Activated CD8-positive, alpha-beta T cell treated with anti-CD3 and anti-CD28 coated beads for 36 hours (primary cell): ENCODE results near the gene LRFN5. TPM values are rescaled to one million over a fixed set of nuclear protein-coding genes. Genes with fewer than 3 reads are reported as not detected.

Source experiments
- ATAC-seq: fragments of 200-7000 bp; cut with Tn5 transposase; one replicate; pipeline ENCODE4 v1.10.0; 2021; ENCODE audit warnings: mild to moderate bottlenecking, moderate library complexity
- CTCF ChIA-PET: fragments of 350-600 bp; sonication (Branson Sonifier 250); formaldehyde crosslinking; loops from one replicate; lab custom pipeline; 2021; ENCODE audit warnings: antibody characterized with exemption; lab: Charles Lee
- POLR2A ChIA-PET: fragments of 350-600 bp; sonication (Branson Sonifier 250); formaldehyde crosslinking; loops from one replicate; lab custom pipeline; 2021; ENCODE audit warnings: antibody characterized with exemption; lab: Charles Lee
- DNase-seq: peaks from one replicate; pipeline ENCODE4 v3.0.0-alpha.2; 2020
- H3K27ac Mint-ChIP-seq: one replicate; pipeline ENCODE4 v1.8.0; 2021; ENCODE audit warnings: mild to moderate bottlenecking, mixed read lengths
- H3K27me3 Mint-ChIP-seq: one replicate; pipeline ENCODE4 v1.8.0; 2021; ENCODE audit warnings: mixed read lengths
- H3K36me3 Mint-ChIP-seq: one replicate; pipeline ENCODE4 v1.8.0; 2021; ENCODE audit warnings: low read depth, mixed read lengths
- H3K4me1 Mint-ChIP-seq: one replicate; pipeline ENCODE4 v1.8.0; 2021; ENCODE audit warnings: low read depth, mixed read lengths
- H3K4me3 Mint-ChIP-seq: one replicate; pipeline ENCODE4 v1.8.0; 2021; ENCODE audit warnings: mild to moderate bottlenecking, moderate library complexity, mixed read lengths
- H3K9me3 Mint-ChIP-seq: one replicate; pipeline ENCODE4 v1.8.0; 2021; ENCODE audit warnings: mixed read lengths
- intact Hi-C: fragments of 100-400 bp; cut with micrococcal nuclease; formaldehyde crosslinking; loops from one replicate; pipeline ENCODE4 v1.10.0; 2022
- total RNA-seq, 2 experiments: library from RNA; stranded (reverse); gene quantifications; one replicate each; pipeline ENCODE4 v1.2.3, GENCODE V29; 2021
- TF ChIP-seq, protein P1 (sequence below): fragments of 200-600 bp; IDR thresholded peaks from one replicate; pipeline ENCODE4 v1.8.0; 2022; ENCODE audit warnings: antibody characterized with exemption, mild to moderate bottlenecking

Gene LRFN5
- total RNA-seq, 2 experiments from 2014 or later: not detected

DNA sequence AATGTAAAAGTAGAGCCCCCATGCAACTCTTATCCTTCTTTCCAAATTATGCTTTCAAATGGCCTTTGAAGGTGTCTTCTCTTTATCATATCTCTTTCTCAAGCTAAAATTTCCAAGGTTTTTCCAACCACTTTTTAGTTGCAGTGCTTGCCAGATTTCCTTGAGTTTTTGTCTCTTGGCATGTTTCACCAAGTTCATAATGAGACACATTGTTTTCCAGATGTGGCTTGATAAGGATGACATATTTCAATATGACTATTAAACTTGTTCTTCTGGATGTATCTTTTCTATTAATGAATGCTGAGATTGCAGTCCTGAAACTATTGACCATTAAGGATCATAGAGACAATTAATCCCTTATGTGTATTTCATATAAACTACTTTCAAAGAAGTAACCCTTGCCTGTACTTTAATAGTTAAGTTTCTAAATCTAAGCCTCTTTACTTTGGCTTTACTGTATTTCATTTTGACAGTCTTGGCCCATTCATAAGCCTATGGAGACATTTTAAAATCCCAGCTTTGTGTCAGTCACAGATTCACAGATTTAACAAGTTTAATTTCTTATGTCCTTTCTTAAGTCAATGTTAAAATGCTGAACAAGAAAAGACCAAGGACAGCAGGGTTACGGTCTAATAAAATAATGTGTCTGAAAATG is 151.5 kb downstream of the LRFN5 start:
- Mint-ChIP-seq H3K27me3 (no peaks in the 10 kb centered on the region), H3K4me1 (no peaks in the 10 kb centered on the region), H3K36me3 (no peaks in the 10 kb centered on the region), H3K27ac (no peak overlapping the region), H3K4me3 (no peak overlapping the region), H3K9me3 (no peaks in the 10 kb centered on the region)
- TF ChIP-seq, protein P1, sequence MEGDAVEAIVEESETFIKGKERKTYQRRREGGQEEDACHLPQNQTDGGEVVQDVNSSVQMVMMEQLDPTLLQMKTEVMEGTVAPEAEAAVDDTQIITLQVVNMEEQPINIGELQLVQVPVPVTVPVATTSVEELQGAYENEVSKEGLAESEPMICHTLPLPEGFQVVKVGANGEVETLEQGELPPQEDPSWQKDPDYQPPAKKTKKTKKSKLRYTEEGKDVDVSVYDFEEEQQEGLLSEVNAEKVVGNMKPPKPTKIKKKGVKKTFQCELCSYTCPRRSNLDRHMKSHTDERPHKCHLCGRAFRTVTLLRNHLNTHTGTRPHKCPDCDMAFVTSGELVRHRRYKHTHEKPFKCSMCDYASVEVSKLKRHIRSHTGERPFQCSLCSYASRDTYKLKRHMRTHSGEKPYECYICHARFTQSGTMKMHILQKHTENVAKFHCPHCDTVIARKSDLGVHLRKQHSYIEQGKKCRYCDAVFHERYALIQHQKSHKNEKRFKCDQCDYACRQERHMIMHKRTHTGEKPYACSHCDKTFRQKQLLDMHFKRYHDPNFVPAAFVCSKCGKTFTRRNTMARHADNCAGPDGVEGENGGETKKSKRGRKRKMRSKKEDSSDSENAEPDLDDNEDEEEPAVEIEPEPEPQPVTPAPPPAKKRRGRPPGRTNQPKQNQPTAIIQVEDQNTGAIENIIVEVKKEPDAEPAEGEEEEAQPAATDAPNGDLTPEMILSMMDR: no peak
- intact Hi-C loops: no loop called here
- ATAC-seq (no peak), DNase-seq (no peak)
- ChIA-PET POLR2A (no interaction called here), CTCF (no interaction called here)

DNA sequence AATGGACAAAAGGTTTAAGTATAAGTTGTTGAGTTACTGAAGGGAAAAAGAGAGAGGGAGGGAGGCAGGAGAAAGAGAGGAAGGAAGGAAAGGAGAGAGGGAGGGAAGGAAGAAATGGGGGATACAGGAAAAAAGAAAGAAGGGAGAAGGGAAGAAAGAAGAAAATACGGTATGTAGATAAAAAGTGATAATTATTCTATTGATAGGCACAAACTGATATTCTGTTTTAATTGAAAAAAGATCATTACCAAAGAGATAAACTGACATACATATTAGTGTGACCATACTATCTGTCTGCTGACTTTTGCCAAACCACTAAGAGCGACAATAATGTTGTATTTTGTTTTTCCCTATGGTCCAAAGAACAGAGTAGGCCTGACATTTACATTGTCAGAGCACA is 154.5 kb downstream of the LRFN5 start:
- intact Hi-C loops: no loop called here
- H3K4me1 Mint-ChIP-seq: no peaks in the 10 kb centered on the region
- DNase-seq (no peak), ATAC-seq (no peak)
- no peaks in the 10 kb centered on the region for H3K27me3 Mint-ChIP-seq
- ChIA-PET CTCF (no interaction called here), POLR2A (no interaction called here)
- no peak overlapping the region for H3K4me3 Mint-ChIP-seq
- TF ChIP-seq, protein P1: no peak
- no peaks in the 10 kb centered on the region for H3K9me3 Mint-ChIP-seq
- H3K36me3 Mint-ChIP-seq: no peaks in the 10 kb centered on the region
- no peak overlapping the region for H3K27ac Mint-ChIP-seq

DNA sequence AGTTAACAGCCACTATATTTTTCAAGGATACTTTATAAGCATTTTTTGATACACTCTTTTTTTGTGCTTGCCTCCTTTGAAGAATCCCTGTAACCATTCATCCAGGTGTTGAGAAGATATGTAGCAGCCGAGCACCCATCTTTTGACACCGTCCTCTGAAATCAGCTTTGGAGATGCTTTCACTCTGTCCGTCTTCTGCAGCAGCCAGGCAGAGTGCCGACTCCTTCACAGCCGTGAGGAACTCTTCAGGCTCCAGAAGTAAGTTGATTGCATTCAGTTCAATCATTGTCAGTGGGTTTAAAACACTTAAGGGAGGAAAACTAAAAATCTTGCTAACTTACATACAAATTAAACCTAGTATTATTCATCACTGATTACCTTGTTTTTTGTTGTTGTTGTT is 160.1 kb downstream of the LRFN5 start:
- ChIA-PET CTCF (no interaction called here), POLR2A (no interaction called here)
- ATAC-seq (no peak), DNase-seq (no peak)
- no peaks in the 10 kb centered on the region for H3K9me3 Mint-ChIP-seq
- H3K36me3 Mint-ChIP-seq: no peaks in the 10 kb centered on the region
- intact Hi-C loops: no loop called here
- TF ChIP-seq, protein P1: no peak
- H3K27ac Mint-ChIP-seq: no peak overlapping the region
- H3K27me3 Mint-ChIP-seq: no peaks in the 10 kb centered on the region
- H3K4me1 Mint-ChIP-seq: no peaks in the 10 kb centered on the region
- no peak overlapping the region for H3K4me3 Mint-ChIP-seq

DNA sequence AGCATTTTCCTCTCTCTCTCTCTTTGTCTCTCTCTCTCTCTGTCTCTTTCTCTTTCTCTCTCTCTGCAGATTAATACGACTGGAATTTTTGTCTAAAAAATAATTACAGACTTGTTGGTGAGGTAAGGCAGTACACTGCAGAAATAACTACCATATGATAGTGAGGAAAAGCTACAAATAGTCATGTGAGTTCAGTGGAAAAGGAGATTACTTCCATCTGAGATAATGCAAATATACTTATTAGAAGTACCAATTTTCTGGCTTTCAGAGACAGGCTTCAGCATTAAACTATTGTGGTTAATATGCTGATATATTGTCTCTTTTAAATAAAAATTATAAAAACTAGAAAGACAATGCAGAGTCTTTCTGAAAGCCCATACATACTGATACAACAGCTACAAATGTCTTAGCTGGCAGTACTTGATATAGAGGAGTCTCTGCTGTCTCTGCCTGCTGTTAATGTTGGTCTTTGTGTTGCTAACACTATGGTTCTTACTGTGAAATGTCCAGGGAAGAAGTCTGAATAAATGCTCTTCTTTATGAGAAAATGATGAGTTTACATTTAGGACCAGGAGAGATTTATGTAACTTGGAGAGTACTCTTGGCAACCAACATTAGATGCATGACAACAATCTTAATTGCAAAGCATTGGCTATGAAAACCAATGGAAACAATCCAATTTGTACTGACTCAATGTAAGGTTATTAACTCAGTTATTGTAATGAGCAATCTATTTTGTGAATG is 167.0 kb downstream of the LRFN5 start:
- Mint-ChIP-seq H3K27me3 (no peaks in the 10 kb centered on the region), H3K27ac (no peak overlapping the region), H3K9me3 (no peaks in the 10 kb centered on the region), H3K4me3 (no peak overlapping the region), H3K36me3 (no peaks in the 10 kb centered on the region), H3K4me1 (no peaks in the 10 kb centered on the region)
- ChIA-PET CTCF (no interaction called here), POLR2A (no interaction called here)
- TF ChIP-seq, protein P1: no peak
- DNase-seq (no peak), ATAC-seq (no peak)
- intact Hi-C loops: no loop called here

DNA sequence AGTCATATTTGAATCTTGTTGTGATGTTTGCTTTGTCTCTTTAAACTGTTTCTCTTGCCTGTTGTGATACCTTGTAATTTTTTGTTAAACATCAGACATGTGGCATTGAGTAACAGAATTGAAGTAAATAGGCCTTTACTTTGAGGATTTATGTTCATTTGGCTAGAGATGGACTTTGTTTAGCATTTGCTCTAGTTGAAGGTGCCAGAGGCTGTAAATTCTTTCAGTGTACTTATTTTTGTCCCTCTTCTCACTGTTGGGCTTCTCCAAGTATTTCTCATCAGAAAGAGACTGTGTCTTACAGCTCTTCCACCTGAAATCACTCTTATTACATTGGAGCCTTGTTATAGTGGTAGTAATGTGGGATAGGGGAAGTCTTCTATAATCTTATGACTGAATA is 175.8 kb downstream of the LRFN5 start:
- Mint-ChIP-seq H3K4me3 (no peak overlapping the region), H3K36me3 (no peaks in the 10 kb centered on the region), H3K9me3 (no peaks in the 10 kb centered on the region), H3K27me3 (peaks cover 3% of the 10 kb centered on the region), H3K4me1 (no peaks in the 10 kb centered on the region), H3K27ac (no peak overlapping the region)
- no peak for ATAC-seq
- ChIA-PET CTCF (no interaction called here), POLR2A (no interaction called here)
- intact Hi-C loops: no loop called here
- TF ChIP-seq, protein P1: no peak
- no peak for DNase-seq
